Activated CD8-positive, alpha-beta memory T cell treated with anti-CD3 and anti-CD28 coated beads, Interleukin-2, amount 50 U/mL, for 1 hour (primary cell): ENCODE data around the gene LYPD3.
A peak's percentile ranks its signal among the peaks of the same experiment; 100 is the strongest.

Source experiments
- DNase-seq: peaks from one replicate; pipeline ENCODE4 v3.0.0-alpha.2; 2020; ENCODE audit errors: extremely low read depth

Gene LYPD3

DNA sequence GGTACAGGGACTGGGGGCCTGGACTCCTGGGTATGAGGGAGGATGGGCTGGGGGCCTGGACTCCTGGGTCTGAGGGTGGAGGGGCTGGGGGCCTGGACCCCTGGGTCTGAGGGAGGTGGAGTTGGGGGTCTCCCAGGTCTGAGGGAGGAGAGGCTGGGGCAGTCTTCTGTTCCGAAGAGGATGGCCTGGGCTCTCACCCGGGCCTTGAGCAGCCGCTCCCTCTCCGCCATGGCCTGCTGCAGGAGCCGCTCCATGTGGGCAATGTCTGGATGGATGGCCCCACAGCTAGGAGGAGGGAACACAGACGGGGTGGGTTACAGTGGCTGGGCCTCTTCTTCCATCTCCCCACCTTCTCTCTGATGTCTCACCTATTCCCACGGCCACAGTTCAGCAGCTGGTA lies 21.0 kb upstream of the LYPD3 start:
- no peak for DNase-seq

DNA sequence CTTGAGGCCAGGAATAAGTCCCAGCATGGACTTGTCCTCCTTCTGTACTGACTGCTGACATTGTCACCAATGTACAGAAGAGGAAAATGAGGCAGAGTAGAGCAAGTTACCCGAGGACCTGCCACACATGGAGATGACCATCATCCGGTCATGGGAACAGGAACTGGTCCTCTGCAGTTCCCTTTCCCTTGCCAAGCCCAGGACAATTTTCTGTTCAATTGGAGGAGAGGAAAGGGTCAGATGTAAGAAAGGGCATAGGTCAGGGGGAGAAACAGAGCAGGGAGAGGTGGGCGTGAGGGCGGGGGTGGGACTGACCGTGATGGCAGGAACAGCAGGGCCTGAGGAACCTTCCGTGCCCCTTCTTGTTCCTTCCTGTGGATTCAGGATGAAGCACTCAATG lies 20.5 kb upstream of the LYPD3 start:
- DNase-seq = no peak

DNA sequence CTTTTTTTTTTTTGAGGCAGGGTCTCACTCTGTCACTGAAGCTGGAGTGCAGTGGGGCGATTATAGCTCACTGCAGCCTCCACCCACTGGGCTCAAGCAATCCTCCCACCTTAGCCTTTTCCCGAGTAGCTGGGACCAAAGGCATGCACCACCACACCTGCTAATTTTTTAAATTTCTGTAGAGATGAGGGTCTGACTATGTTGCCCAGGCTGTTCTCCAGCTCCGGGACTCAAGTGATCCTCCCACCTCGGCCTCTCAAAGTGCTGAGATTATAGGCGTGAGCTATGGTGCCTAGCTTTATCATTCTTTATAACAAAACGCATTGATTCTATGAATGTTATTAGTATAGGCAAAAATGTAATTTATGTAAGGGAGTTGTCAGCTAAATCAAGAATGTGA lies 17.9 kb upstream of the LYPD3 start:
- no peak for DNase-seq

DNA sequence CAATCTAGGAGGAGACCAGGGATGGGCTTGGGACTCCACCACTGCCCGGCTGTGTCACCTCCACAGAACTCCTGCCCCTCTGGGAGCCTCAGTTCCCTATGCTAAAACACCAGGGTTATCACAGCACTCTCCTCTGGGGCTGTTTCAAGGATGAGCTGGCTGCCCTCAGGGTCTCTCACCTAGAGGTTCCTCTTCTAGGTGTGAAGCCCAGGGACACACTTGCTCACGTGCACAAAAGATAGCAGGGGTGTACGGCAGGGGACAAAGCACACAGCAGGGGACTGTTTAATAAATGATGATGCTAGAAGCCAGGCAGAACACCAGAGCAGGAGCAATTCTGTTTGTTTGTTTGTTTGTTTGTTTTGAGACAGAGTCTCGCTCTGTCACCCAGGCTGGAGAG lies 16.8 kb upstream of the LYPD3 start:
- no peak for DNase-seq

DNA sequence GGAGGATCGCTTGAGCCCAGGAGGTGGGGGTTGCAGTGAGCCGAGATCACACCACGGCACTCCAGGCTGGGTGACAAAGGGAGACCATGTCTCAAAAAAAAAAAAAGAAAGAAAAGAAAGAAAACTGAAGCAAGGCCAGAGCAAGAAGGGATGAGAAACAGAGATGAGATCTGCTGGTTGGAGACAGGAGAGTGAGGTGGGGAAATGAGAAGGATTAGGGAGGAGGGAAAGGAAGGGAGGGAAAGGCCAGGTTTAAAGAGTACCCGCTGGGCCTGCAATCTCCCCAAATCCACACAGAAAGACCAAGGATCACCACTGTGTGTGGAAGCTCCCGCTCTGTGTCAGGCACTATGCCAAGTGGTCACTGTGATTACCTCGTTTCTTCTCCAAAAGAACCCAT lies 16.3 kb upstream of the LYPD3 start:
- no peak for DNase-seq

DNA sequence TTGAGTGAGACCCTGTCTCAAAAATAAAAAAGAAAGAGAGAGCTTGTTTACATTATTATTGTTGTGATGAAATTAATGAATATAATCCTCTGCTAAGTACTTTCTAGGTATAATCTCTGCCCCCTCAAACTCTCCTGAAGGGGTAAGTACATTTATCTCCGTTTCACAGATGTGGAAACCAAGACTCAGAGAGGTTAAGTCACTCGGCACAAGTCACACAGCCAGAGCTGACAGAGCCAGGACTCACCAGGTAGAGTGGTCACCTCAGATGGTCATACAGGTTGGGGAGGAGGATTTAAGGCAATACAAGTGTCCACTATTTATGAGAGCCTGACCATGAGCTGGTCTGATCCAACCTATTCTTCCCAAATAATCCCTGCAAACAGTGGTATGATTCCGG lies 15.2 kb upstream of the LYPD3 start:
- DNase-seq = no peak

DNA sequence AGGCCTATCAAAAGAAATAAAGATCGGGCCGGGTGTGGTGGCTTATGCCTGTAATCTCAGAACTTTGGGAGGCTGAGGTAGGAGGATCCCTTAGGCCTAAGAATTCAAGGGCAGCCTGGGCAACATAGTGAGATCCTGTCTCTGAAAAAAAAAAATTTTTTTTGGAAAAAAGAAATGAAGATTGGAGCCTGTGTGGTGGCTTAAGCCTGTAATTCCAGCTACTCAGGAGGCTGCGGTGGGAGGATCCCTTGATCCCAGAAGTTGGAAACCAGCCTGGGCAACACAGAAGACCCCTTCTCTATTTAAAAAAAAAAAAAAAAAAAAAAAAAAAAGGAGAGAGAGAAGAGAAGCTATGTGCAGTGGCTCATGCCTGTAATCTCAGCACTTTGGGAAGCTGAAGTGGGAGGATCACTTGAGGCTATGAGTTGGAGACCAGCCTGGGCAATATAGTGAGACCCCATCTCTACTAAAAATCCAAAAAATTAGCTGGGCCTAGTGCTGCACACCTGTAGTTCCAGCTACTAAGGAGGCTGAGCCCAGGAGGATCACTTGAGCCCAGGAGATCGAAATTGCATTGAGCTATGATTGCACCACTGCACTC lies 14.7 kb upstream of the LYPD3 start:
- DNase-seq = no peak

DNA sequence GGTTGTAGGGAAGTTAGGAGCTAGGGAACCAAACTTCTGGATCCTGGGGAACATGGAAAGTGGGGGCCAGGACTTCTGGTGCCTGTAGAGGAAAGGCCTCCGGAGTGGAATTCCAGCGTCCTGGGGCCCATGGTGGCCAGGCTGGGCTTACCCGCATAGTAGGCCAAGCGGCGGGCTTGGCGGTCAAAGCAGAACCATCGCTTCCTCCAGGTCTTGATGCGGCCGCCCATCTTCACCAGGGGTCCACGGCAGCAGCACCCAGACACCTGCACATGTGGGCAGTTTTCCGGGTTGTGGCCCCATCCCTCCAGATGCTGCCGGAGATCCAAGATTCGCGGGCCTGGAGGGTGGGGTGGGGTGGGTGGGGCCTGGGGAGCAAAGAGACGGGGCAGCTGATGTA lies 13.8 kb upstream of the LYPD3 start:
- DNase-seq = no peak

DNA sequence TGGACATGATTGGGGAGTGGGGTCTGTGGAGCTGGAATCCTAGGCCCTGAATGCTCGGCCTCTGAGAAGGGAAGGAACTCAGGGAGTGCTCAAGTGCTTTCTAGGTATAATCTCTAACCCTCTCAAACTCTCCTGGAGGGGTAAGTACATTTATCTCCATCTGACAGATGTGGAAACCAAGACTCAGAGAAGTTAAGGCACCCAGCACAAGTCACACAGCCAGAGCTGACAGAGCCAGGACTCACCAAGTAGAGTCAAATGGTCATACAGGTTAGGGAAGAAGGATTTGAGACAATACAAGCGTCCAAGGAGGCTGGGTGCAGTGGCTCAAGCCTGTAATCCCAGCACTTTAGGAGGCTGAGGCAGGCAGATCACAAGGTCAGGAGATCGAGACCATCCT lies 12.9 kb upstream of the LYPD3 start:
- no peak for DNase-seq

DNA sequence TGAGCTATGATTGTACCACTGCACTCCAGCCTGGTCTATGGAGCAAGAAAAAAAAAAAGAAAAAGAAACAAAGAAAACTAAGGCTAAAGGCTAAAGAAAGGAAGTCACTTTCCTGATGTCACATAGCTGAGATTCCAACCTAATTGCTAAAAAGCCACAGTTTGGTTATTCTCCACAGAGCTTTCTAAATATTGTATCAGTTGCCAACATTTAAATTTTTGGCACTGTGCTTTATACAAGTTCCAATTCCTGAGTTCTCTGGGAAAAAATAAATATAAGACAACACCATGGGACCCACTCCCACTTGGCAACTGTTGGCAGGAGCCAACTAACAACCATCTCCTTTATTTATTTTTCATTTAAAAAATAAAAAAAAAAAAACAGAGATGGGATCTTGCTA lies 11.2 kb upstream of the LYPD3 start:
- no peak for DNase-seq

DNA sequence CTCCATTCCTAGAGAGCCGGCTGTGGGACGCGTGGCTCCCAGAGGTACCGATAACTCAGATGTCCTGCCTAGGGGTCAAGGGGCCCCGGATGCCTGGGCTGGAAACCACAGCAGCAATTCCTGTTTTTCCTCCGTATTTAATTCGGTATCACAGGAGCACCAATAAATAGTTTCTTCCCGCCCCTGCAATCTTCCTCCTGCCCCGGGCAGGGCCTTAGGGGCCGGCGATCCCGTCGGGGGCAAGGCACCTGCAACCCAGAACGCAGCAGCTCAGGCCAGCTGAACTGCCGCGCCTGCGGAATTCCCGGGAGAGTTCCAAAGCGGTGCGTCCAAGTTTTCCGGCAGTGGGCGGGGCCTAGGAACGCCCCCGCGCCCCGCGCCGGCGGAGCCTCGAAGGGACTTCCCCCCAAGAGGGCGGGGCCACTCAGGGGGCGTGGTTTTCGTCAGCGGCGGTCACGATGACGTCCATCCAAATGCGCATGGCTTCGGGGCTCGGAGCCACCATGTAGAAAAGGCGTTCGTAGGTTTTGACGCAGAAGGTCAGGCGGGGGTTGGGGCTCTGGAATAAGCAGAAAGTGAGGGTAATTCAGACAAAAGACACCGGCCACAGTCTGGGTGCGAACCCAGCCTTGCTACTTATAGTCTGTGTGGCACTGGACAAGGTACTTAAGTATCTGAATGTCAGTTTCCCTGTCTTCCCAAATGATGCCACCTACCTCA lies 9.7 kb upstream of the LYPD3 start:
- peak; percentile 92 for DNase-seq

DNA sequence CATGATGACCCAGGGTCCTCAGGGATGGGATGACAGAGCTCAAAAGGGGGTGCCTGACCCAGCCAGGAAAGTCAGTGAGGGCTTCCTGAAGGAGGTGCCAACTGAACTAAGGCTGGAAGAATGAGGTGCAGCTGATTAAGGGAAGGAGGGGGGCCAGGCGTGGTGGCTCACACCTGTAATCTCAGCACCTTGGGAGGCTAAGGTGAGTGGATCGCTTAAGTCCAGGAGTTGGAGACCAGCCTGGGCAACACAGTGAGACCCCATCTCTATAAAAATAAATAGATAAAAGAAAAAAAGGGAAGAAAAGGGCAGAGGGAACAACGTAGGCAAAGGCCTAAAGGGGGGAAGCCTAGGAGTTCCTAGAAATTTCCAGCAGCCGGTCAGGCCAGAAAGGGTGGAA lies 9.1 kb upstream of the LYPD3 start:
- DNase-seq = no peak

DNA sequence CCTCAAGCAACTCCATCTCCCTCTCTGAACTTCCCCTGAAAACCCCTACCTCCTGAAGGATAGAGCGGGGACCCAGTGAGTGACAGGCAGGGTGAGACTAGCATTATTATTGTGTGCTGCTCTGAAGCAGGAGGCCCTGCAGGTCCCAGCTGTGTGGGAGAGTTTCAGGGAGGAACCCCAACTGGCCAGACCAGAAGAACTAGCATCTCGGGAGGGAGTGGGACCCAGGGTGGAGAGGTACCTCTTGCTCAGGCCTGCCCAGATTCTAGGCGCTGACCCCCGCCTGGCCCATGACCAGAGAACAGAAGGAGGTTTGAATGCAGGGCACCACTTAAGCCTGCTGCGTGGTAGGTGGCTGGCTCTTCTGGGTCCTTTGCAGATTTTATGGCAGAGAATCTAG lies 5.7 kb upstream of the LYPD3 start:
- no peak for DNase-seq

DNA sequence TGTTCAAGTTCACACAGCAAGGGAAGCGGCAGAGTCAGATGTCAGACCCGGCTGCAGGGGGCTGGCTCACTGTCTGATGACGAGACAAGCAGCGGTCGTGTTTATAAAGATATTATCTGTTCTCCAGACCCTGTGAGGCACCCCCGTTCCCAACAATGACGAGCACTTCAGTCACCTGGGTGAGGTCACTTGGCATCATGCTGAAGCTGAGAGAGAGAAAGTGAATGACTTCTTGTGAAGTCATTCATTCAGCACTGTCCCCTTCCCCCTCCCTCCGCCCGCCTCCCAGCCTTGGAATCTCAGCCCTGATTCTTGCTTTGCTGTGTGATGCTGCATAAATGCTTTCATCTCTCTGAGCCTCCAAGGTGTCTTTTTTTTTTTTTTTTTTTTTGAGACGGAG lies 4.9 kb upstream of the LYPD3 start:
- DNase-seq = peak; percentile 76

DNA sequence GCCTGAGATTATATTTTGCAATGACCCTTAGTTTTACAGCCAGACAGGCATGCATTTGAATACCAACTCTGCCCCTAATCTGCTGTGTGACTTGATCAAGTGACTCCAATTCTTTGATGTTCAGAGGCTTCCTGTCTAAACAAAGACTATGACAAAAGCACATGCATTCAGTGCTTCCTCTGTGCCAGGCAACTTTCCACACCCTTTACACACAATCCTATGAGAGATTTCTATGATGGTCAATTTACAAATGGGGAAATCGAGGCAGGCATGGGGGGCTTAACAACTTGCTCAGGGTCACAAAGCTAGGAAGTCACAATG lies 3.7 kb upstream of the LYPD3 start:
- DNase-seq = no peak

DNA sequence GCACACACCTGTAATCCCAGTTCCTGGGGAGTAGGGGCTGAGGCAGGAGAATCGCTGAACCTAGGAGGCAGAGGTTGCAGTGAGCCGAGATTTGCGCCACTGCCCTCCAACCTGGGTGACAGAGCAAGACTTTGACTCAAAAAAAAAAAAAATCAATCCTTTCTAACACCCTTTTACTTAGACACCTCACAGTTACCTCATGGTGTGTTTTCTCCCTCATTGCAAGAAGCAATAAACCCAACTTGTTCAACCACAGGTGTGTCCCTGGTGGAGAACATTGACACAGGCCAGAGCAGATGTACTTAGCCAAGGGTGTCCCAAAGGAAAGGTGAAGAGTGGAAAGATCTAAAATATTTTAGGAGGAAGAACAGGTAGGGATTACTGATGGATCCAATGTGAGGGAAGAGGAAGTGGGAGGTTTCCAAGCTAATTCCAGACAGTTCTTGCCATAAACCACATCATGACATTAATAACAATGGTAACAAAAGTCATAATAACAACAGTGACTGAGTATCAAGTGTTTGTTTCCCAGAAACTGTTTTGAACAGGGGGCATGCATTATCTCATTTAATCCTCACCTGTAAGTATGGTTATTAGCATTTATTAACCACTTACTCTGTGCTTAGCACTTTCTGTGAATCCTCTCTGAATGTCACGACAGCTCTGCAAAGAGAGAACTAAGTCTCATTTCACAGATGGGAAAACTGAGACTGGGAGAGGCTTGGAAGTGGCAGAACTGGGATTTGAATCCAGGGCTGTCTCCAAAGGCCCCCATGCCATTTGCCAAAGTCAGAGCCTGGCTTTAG lies 3.1 kb upstream of the LYPD3 start:
- DNase-seq = no peak

DNA sequence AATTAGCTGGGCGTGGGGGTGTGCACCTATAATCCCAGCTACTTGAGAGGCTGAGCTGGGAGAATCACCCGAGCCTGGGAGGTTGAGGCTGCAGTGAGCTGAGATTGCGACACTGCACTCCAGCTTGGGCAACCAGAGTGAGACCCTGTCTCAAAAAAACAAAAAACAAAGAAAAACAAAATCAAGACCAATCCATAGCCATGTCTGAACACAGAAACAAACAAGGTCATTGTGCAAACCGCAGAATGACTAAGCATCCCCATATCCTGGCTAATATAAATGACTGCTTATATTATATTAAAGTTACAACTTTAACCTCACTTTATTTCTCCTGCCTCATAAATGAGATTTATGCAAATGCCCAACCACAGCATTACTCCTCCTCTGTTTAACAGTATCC lies 2.3 kb upstream of the LYPD3 start:
- DNase-seq = no peak

DNA sequence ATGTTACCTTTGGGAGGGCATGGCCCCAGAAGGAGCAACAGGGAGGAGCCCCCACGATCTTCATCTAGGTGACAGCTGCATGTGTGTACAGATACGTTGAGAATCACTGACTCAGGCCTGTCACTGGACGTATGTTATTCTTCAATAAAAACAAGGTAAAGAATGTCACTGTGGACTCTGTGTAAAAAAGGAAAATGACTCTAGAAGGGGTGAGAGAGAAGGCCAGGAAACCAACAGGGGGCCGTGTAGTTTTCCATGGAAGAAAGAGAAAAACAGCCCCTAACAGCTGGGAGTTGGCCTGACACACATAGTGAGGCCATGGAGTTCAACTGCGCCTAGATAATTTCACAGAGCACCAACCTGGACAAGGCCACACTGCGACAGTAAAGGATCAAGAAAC lies 1.9 kb upstream of the LYPD3 start:
- DNase-seq = no peak

DNA sequence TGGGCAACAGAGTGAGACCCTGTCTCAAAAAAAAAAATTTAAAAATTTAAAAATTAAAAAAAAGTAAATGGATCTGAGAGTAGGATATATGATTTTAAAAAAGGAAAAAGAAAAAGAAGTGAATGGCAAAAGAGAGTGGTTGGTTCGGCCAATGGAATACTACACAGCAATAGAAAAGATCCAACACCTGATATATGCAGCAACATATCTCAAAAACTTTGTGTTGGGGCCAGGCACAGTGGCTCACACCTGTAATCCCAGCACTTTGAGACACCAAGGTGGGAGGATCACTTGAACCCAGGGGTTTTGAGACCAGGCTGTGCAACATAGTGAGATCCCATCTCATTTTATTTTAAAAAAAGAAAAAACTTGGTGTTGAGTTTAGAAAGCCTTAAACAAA lies 1.4 kb upstream of the LYPD3 start:
- no peak for DNase-seq

DNA sequence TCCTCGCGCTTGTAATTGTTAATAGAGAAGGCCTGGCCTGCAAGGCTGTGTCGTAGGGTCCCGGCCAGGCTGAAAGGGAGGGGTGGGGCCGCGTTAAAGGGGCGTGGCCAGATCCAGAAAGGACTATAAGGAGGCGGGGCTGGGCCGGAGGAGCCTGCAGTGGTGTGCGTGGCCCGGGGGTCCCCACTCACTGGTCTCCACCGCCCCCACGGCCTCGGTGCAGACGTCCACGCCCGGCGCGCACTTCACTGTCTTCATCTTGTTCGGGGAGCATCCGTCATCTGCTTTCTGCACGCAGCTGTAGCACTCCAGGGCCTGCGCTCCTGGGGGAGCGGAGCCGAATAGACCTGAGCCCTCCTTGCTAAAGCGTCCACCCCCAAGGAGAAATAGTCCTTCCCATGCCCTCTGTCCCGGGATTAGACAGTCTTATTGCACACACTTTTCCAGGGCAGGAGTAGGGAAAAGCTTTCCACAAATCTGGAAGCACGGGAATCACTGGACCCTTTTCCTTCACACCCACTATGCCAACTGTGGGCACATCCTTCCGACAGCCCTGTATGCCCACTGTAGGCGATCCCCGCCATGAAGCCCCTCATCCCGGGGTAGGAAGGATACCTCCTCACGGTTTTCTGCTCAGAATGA lies 1.2 kb downstream of the LYPD3 start:
- no peak for DNase-seq

DNA sequence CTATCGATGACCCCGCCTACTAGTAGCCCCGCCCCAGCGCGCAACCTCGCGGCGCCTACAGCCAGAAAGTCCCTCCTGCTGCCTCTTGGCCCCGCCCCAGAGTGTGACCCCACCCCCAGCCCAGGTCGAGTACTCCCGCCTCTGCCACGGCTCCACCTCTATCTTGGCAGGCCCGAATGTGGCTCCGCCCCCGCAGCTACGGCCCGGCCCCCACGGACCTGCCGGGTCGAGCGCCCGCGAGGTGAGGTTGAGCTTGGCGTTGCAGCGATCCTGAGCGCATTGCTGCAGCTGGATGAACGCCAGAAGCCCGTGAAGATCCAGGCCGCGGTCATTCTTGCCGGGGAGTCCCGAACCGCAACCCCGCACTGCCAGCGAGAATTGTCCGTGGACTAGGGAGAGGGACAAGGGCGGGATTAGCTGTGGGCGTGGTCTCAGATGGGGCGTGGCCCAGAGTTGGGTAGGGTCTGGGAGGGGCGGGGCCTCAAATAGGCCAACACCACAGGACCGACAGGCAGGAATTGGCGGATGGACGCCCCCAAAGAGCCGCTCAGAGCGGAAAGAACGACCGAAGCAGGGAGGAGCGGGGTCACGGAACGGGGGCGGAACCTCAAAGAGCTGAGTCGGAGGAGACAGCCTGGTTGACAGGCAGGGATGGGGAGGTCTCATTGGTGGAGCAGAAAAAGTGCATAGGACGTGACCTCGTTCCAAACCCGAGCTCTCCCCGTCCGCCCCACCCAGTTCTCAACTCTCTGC lies 1.9 kb downstream of the LYPD3 start:
- DNase-seq = peak; percentile 99

DNA sequence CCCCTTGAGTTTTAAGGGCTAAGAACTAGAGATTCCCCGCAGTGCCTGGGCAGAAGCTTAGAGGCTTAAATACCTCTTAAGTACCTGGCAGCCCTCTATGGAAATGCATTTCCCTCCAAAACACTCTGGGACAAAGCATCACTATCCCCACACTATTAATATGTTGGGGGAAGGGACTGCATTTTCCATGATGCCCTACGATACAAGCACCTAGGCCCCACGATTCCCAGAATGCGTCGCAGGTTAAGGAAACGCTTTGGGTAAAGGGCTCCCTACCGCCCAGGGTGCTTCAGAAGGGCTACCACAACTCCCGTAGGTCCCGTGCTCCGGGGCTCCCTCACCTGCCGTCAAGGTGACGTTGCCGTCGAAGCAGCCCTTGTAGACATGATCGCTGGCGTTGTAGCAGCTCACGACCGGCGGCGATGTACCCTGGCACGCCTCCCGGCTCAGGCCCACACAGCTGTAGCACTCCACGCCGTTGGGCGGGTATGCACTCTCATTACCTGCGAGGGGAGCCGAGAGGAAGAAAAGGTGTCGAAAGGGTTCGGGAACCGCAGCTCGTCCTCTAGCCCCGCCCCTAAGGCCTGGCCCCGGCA lies 2.5 kb downstream of the LYPD3 start:
- DNase-seq = no peak
